HG03521 (cell line): ENCODE measurements around the gene PPP1R1C.

ENCODE experiments used
- ATAC-seq: cut with Tn5 transposase; IDR thresholded peaks from one replicate; pipeline ENCODE4 v1.9.1; 2021; ENCODE audit warnings: mild to moderate bottlenecking, moderate library complexity; ENCODE audit not compliant: unreplicated experiment

PPP1R1C gene

GRCh38 chr2:182058056-182058455 is 72.4 kb downstream of the PPP1R1C start:
- no peak for ATAC-seq

- ATAC-seq, result no peak
Observed at GRCh38 chr2:182061739-182062138, 76.1 kb downstream of the PPP1R1C start.

GRCh38 chr2:182062329-182062972 is 76.8 kb downstream of the PPP1R1C start:
- no peak for ATAC-seq

- no peak for ATAC-seq
Observed at GRCh38 chr2:182064019-182064778, 78.5 kb downstream of the PPP1R1C start.

- no peak for ATAC-seq
Observed at GRCh38 chr2:182066400-182067087, 80.9 kb downstream of the PPP1R1C start.

- no peak for ATAC-seq
Observed at GRCh38 chr2:182067393-182067792, 81.7 kb downstream of the PPP1R1C start.

GRCh38 chr2:182068811-182069210 is 83.2 kb downstream of the PPP1R1C start:
- no peak for ATAC-seq

- no peak for ATAC-seq
Observed at GRCh38 chr2:182069416-182069815, 83.8 kb downstream of the PPP1R1C start.

GRCh38 chr2:182069908-182070307 is 84.3 kb downstream of the PPP1R1C start:
- ATAC-seq, result no peak

- ATAC-seq, result no peak
Observed at GRCh38 chr2:182070736-182071135, 85.1 kb downstream of the PPP1R1C start.

- no peak for ATAC-seq
Observed at GRCh38 chr2:182072861-182073260, 87.2 kb downstream of the PPP1R1C start.

GRCh38 chr2:182073613-182074012 is 88.0 kb downstream of the PPP1R1C start:
- ATAC-seq, result no peak

- ATAC-seq, result no peak
Observed at GRCh38 chr2:182077023-182077422, 91.4 kb downstream of the PPP1R1C start.

GRCh38 chr2:182077448-182078142 is 91.9 kb downstream of the PPP1R1C start:
- ATAC-seq, result no peak

- no peak for ATAC-seq
Observed at GRCh38 chr2:182078988-182079602, 93.4 kb downstream of the PPP1R1C start.

GRCh38 chr2:182080493-182080892 is 94.8 kb downstream of the PPP1R1C start:
- no peak for ATAC-seq

GRCh38 chr2:182081602-182082260 is 96.1 kb downstream of the PPP1R1C start:
- ATAC-seq, result no peak

- no peak for ATAC-seq
Observed at GRCh38 chr2:182088681-182089320, 103.1 kb downstream of the PPP1R1C start.

- no peak for ATAC-seq
Observed at GRCh38 chr2:182090486-182090885, 104.8 kb downstream of the PPP1R1C start.
